Smooth muscle cell (in vitro differentiated cells): Measurements from ENCODE around the gene PLEKHG5. TPM values are rescaled to one million over a fixed set of nuclear protein-coding genes. Genes with fewer than 3 reads are reported as not detected.

Experiments
- DNase-seq: peaks from one replicate; lab custom pipeline; 2025; ENCODE audit not compliant: unreplicated experiment; lab: John Stamatoyannopoulos, UW
- H2AFZ ChIP-seq: fragments of 200-600 bp; sonication (generic); 2 replicates; pipeline ENCODE4 v1.6.0; 2016; ENCODE audit warnings: antibody characterized with exemption, low read depth, mild to moderate bottlenecking
- H3F3A ChIP-seq: fragments of 200-600 bp; sonication (generic); 2 replicates; pipeline ENCODE4 v1.6.0; 2017; ENCODE audit warnings: antibody characterized with exemption, low read depth
- H3K27ac ChIP-seq: fragments of 200-600 bp; sonication (generic); 2 replicates; pipeline ENCODE4 v1.5.1; 2016; ENCODE audit warnings: low read depth, mild to moderate bottlenecking
- H3K27me3 ChIP-seq: fragments of 200-600 bp; sonication (generic); 2 replicates; pipeline ENCODE4 v1.6.1; 2016; ENCODE audit warnings: low read depth, mild to moderate bottlenecking
- H3K36me3 ChIP-seq: fragments of 200-600 bp; sonication (generic); 2 replicates; pipeline ENCODE4 v1.5.1; 2016; ENCODE audit warnings: low read depth
- H3K4me1 ChIP-seq: fragments of 200-600 bp; sonication (generic); 2 replicates; pipeline ENCODE4 v1.5.1; 2016; ENCODE audit warnings: low read depth
- H3K4me2 ChIP-seq: fragments of 200-600 bp; sonication (generic); 2 replicates; pipeline ENCODE4 v1.6.0; 2016; ENCODE audit warnings: mild to moderate bottlenecking
- H3K4me3 ChIP-seq: fragments of 200-600 bp; sonication (generic); 2 replicates; pipeline ENCODE4 v1.5.1; 2016; ENCODE audit warnings: mild to moderate bottlenecking
- H3K79me2 ChIP-seq: fragments of 200-600 bp; sonication (generic); 2 replicates; pipeline ENCODE4 v1.6.0; 2016; ENCODE audit warnings: low read depth, mild to moderate bottlenecking
- H3K9ac ChIP-seq: fragments of 200-600 bp; sonication (generic); 2 replicates; pipeline ENCODE4 v1.6.0; 2016; ENCODE audit warnings: low read depth
- H3K9me3 ChIP-seq: fragments of 200-600 bp; sonication (generic); replicated peaks from 2 replicates; pipeline ENCODE4 v1.5.1; 2016; ENCODE audit warnings: low read depth
- H4K20me1 ChIP-seq: fragments of 200-600 bp; sonication (generic); 2 replicates; pipeline ENCODE4 v1.6.0; 2016; ENCODE audit warnings: low read depth
- CTCF ChIP-seq: fragments of 200-600 bp; sonication (generic); IDR thresholded peaks from 2 replicates; pipeline ENCODE4 v1.5.1; 2017; ENCODE audit warnings: borderline replicate concordance, mild to moderate bottlenecking, antibody characterized with exemption; ENCODE audit not compliant: insufficient read depth, poor library complexity, severe bottlenecking
- WGBS: methylation state at CpG from one replicate; pipeline ENCODE4 v1.1.7; 2016; ENCODE audit warnings: low lambda C conversion rate; 5-methylcytosine and 5-hydroxymethylcytosine counted together
- polyA plus RNA-seq: library from polyadenylated mRNA; unstranded; fragments of >200 nt; fragmentation: Nextera tagmentation; extraction: Ambion mirVana; gene quantifications from 2 replicates; pipeline ENCODE4 v1.2.1, GENCODE V29; 2016
- total RNA-seq: library from RNA; depleted of rRNA; stranded (reverse); fragments of >200 nt; gene quantifications from 2 replicates; pipeline ENCODE4 v1.2.3, GENCODE V29; 2014

Gene PLEKHG5
- total RNA-seq (14.5 and 16.1 TPM in 2 replicates), polyA plus RNA-seq (10.6 and 17.8 TPM in 2 replicates)

GRCh38 chr1:6491480-6491962 is at the start of gene PLEKHG5:
PLEKHG5 (minus strand) TSS chr1:6491667; CDS start chr1:6477571, 14,096 bp downstream.
- H3K4me2 ChIP-seq = peak within 1 kb of the TSS; percentile 100
- peaks cover 5% of the 10 kb centered on the region for H3K4me1 ChIP-seq
- H2AFZ ChIP-seq = peak within 1 kb of the TSS; percentile 96
- H3K27ac ChIP-seq = peak within 1 kb of the TSS; percentile 64
- no peaks in the 10 kb centered on the region for H3K9me3 ChIP-seq
- H3K36me3 ChIP-seq = no peaks in the 10 kb centered on the region
- DNase-seq = no peak
- TF ChIP-seq CTCF = no peak
- peak within 1 kb of the TSS; percentile 68 for H3K4me3 ChIP-seq
- WGBS = 36% methylated on average over 6 of the region's 6 CpGs
- H3K79me2 ChIP-seq = no peaks in the 10 kb centered on the region
- H4K20me1 ChIP-seq = peaks cover 7% of the 10 kb centered on the region
- H3K27me3 ChIP-seq = no peaks in the 10 kb centered on the region
- H3K9ac ChIP-seq = peak within 1 kb of the TSS; percentile 74
- H3F3A ChIP-seq = peaks cover 8% of the 10 kb centered on the region

- Histone ChIP-seq H2AFZ (no peak overlapping the region), H3K27ac (peak overlapping the region; percentile 88), H3K36me3 (peaks cover 3% of the 10 kb centered on the region), H3K27me3 (no peaks in the 10 kb centered on the region), H3K4me3 (no peak overlapping the region), H3K79me2 (no peaks in the 10 kb centered on the region), H3F3A (no peaks in the 10 kb centered on the region), H3K4me2 (peak overlapping the region; percentile 51), H3K4me1 (no peaks in the 10 kb centered on the region), H3K9ac (peak overlapping the region; percentile 47), H4K20me1 (no peaks in the 10 kb centered on the region), H3K9me3 (no peaks in the 10 kb centered on the region)
- TF ChIP-seq CTCF = no peak
- no peak for DNase-seq
- WGBS = 31% methylated on average over 3 of the region's 3 CpGs
Observed at GRCh38 chr1:6538956-6539355, 47.5 kb upstream of the PLEKHG5 start.

GRCh38 chr1:6536291-6536690 is 44.8 kb upstream of the PLEKHG5 start:
- H3K36me3 ChIP-seq = peaks cover 10% of the 10 kb centered on the region
- H2AFZ ChIP-seq = no peak overlapping the region
- WGBS = 82% methylated on average over 5 of the region's 5 CpGs
- no peak overlapping the region for H3K9ac ChIP-seq
- no peaks in the 10 kb centered on the region for H3K27me3 ChIP-seq
- H3K4me3 ChIP-seq = no peak overlapping the region
- no peaks in the 10 kb centered on the region for H3K9me3 ChIP-seq
- H3K4me1 ChIP-seq = no peaks in the 10 kb centered on the region
- no peak for TF ChIP-seq CTCF
- no peak overlapping the region for H3K27ac ChIP-seq
- no peaks in the 10 kb centered on the region for H3K79me2 ChIP-seq
- no peak for DNase-seq
- H4K20me1 ChIP-seq = no peaks in the 10 kb centered on the region
- no peaks in the 10 kb centered on the region for H3F3A ChIP-seq
- no peak overlapping the region for H3K4me2 ChIP-seq

GRCh38 chr1:6535214-6535613 is 43.7 kb upstream of the PLEKHG5 start:
- no peaks in the 10 kb centered on the region for H3K9me3 ChIP-seq
- H3K4me2 ChIP-seq = no peak overlapping the region
- H2AFZ ChIP-seq = no peak overlapping the region
- H3K4me3 ChIP-seq = no peak overlapping the region
- H3K79me2 ChIP-seq = no peaks in the 10 kb centered on the region
- H3K27ac ChIP-seq = no peak overlapping the region
- DNase-seq = no peak
- no peak for TF ChIP-seq CTCF
- H4K20me1 ChIP-seq = no peaks in the 10 kb centered on the region
- H3F3A ChIP-seq = no peaks in the 10 kb centered on the region
- no peaks in the 10 kb centered on the region for H3K27me3 ChIP-seq
- H3K9ac ChIP-seq = no peak overlapping the region
- peaks cover 10% of the 10 kb centered on the region for H3K36me3 ChIP-seq
- H3K4me1 ChIP-seq = no peaks in the 10 kb centered on the region
- WGBS = over 99% methylated on average over 4 of the region's 4 CpGs
